Measurements from ENCODE around the gene KBTBD6. TPM values are rescaled to one million over a fixed set of nuclear protein-coding genes. Genes with fewer than 3 reads are reported as not detected.
"Not testable (repeated sequence)": the region's sequence is repeated elsewhere in the genome, so short reads cannot be mapped to it uniquely, and the experiment has no call there.

KBTBD6 gene
- total RNA-seq: 9.8 TPM

- DNase-seq (ENCODE audit: low spot score) (peak; percentile 95), ATAC-seq (peak; percentile 100)
- intact Hi-C loops (cut with DNase I): loop anchor here (10.0 kb wide), 1 partner anchor 72 kb away; no protein-coding TSS in a partner anchor
Observed at GRCh38 chr13:41132512-41133152, at the start of gene KBTBD6. Gene KBTBD6 (minus strand): TSS chr13:41132802. CDS start chr13:41132511, 291 bp downstream.

GRCh38 chr13:41182231-41182630 is 49.6 kb upstream of the KBTBD6 start:
- ATAC-seq: no peak

GRCh38 chr13:41179593-41180250 is 47.1 kb upstream of the KBTBD6 start:
- ATAC-seq (no peak), DNase-seq (ENCODE audit: low spot score) (no peak)
- intact Hi-C loops (cut with DNase I): no loop called here

More at GRCh38 chr13:41182231-41182630, 49.6 kb upstream of the KBTBD6 start:
- intact Hi-C loops (cut with DNase I): no loop called here
- DNase-seq (ENCODE audit: low spot score): no peak

- intact Hi-C loops (cut with DNase I): no loop called here
- DNase-seq (ENCODE audit: low spot score) (no peak), ATAC-seq (no peak)
Observed at GRCh38 chr13:41178040-41178439, 45.4 kb upstream of the KBTBD6 start.

- intact Hi-C loops (cut with DNase I): no loop called here
Observed at GRCh38 chr13:41177616-41178015, 45.0 kb upstream of the KBTBD6 start.

GRCh38 chr13:41175576-41175975 is 43.0 kb upstream of the KBTBD6 start:
- DNase-seq (ENCODE audit: low spot score); ATAC-seq; intact Hi-C loops (cut with DNase I): not testable (repeated sequence)

More at GRCh38 chr13:41177616-41178015, 45.0 kb upstream of the KBTBD6 start:
- no peak for ATAC-seq
- DNase-seq (ENCODE audit: low spot score): no peak

- intact Hi-C loops (cut with DNase I): no loop called here
- ATAC-seq (no peak), DNase-seq (ENCODE audit: low spot score) (no peak)
Observed at GRCh38 chr13:41162151-41162550, 29.5 kb upstream of the KBTBD6 start.

- intact Hi-C loops (cut with DNase I): no loop called here
- no peak for DNase-seq (ENCODE audit: low spot score)
Observed at GRCh38 chr13:41159174-41159573, 26.6 kb upstream of the KBTBD6 start.

GRCh38 chr13:41157048-41157717 is 24.6 kb upstream of the KBTBD6 start:
- intact Hi-C loops (cut with DNase I): no loop called here
- ATAC-seq (no peak), DNase-seq (ENCODE audit: low spot score) (no peak)

More at GRCh38 chr13:41159174-41159573, 26.6 kb upstream of the KBTBD6 start:
- no peak for ATAC-seq

GRCh38 chr13:41156620-41157019 is 24.0 kb upstream of the KBTBD6 start:
- DNase-seq (ENCODE audit: low spot score) (no peak), ATAC-seq (no peak)
- intact Hi-C loops (cut with DNase I): no loop called here

GRCh38 chr13:41154042-41154441 is 21.4 kb upstream of the KBTBD6 start:
- no peak for DNase-seq (ENCODE audit: low spot score)
- intact Hi-C loops (cut with DNase I): no loop called here
- no peak for ATAC-seq

- intact Hi-C loops (cut with DNase I): no loop called here
- DNase-seq (ENCODE audit: low spot score) (no peak), ATAC-seq (no peak)
Observed at GRCh38 chr13:41152005-41152404, 19.4 kb upstream of the KBTBD6 start.

- ATAC-seq: no peak
- intact Hi-C loops (cut with DNase I): no loop called here
- no peak for DNase-seq (ENCODE audit: low spot score)
Observed at GRCh38 chr13:41150058-41150457, 17.5 kb upstream of the KBTBD6 start.

GRCh38 chr13:41148419-41149283 is 16.0 kb upstream of the KBTBD6 start:
- intact Hi-C loops (cut with DNase I): no loop called here
- DNase-seq (ENCODE audit: low spot score): no peak
- ATAC-seq: no peak

GRCh38 chr13:41145136-41145908 is 12.7 kb upstream of the KBTBD6 start:
- ATAC-seq: no peak
- intact Hi-C loops (cut with DNase I): no loop called here
- no peak for DNase-seq (ENCODE audit: low spot score)

- DNase-seq (ENCODE audit: low spot score) (no peak), ATAC-seq (no peak)
- intact Hi-C loops (cut with DNase I): no loop called here
Observed at GRCh38 chr13:41144576-41144975, 12.0 kb upstream of the KBTBD6 start.

GRCh38 chr13:41139296-41139966 is 6.8 kb upstream of the KBTBD6 start:
- intact Hi-C loops (cut with DNase I): loop anchor here (10.0 kb wide), 1 partner anchor 65 kb away; no protein-coding TSS in a partner anchor
- DNase-seq (ENCODE audit: low spot score) (no peak), ATAC-seq (no peak)

GRCh38 chr13:41137951-41138350 is 5.3 kb upstream of the KBTBD6 start:
- no peak for ATAC-seq
- intact Hi-C loops (cut with DNase I): loop anchor here (10.0 kb wide), 1 partner anchor 67 kb away; no protein-coding TSS in a partner anchor

More at GRCh38 chr13:41137951-41138350, 5.3 kb upstream of the KBTBD6 start:
- no peak for DNase-seq (ENCODE audit: low spot score)

All from sciatic nerve (tissue), 2 donors.